NCI-H446 treated with DMSO at 0.1 percent for 48 hours (cell line): ENCODE data around the gene SPATA25.
A peak's percentile ranks its signal among the peaks of the same experiment; 100 is the strongest.
"Not testable (repeated sequence)": the region's sequence is repeated elsewhere in the genome, so short reads cannot be mapped to it uniquely, and the experiment has no call there.

ENCODE experiments used
- DNase-seq: peaks from one replicate; lab custom pipeline; 2025; lab: John Stamatoyannopoulos, UW

The SPATA25 gene

GRCh38 chr20:45887346-45887715 is at the start of gene SPATA25:
SPATA25 (minus strand) TSS chr20:45887622; CDS start chr20:45887590, 32 bp downstream.
- DNase-seq: no peak

GRCh38 chr20:45935416-45936046 is 48.1 kb upstream of the SPATA25 start:
- no peak for DNase-seq

GRCh38 chr20:45934586-45935415 is 47.4 kb upstream of the SPATA25 start, which contains the start of gene PCIF1:
PCIF1 (plus strand) TSS chr20:45934683; CDS start chr20:45939000, 4,317 bp downstream.
- DNase-seq: peak; percentile 91

GRCh38 chr20:45934046-45934585 is 46.7 kb upstream of the SPATA25 start:
- DNase-seq: peak; percentile 61

- peak; percentile 67 for DNase-seq
Observed at GRCh38 chr20:45933266-45934045, 46.0 kb upstream of the SPATA25 start.

GRCh38 chr20:45931680-45932079 is 44.3 kb upstream of the SPATA25 start:
- not testable (repeated sequence) for DNase-seq

- no peak for DNase-seq
Observed at GRCh38 chr20:45927071-45927878, 39.9 kb upstream of the SPATA25 start.

DNA sequence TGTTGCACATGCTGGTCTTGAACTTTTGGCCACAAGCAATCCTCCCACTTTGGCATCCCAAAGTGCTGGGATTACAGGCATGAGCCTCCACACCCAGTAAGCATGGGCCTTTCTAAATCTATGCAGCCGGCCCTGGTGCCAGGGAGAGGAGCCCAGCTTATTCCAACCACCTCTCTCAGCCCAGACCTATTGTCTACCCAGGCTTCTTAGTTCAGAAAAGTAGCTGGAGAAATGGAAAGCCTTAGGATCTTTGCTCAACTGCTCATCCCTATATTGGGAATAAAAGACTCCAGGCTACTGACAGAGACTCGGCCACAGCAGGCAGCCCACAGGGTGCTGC is 39.3 kb upstream of the SPATA25 start:
- no peak for DNase-seq

DNA sequence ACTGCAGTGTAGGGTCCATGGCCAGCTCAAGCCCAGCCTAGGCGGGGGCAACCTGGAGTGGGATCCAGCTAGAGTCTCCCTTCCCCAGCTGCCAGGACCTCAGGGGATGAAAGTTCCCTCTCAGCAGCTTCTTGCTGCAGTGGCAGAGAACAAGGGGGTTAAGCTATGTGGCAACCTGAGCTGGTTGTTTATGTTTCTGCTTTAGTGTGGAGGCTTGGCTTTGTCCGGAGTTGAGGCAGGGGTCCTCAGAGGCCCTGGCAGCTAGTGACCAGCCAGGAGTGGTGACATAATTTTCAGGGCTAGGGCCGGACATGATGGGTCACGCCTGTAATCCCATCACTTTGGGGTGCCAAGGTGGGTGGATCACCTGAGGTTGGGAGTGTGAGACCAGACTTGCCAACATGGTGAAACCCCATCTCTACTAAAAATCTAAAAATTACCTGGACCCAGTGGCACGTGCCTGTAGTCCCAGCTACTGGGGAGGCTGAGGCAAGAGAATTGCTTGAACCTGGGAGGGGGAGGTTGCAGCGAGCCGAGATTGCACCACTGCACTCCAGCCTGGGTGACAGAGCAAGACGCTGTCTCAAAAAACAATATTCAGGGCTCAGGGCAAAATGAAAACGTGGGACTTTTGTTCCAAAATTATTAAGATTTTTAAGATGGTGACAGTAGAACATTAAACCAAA is 38.5 kb upstream of the SPATA25 start:
- DNase-seq: no peak

- DNase-seq: no peak
Observed at GRCh38 chr20:45924391-45925261, 37.2 kb upstream of the SPATA25 start.

GRCh38 chr20:45921337-45922189 is 34.1 kb upstream of the SPATA25 start:
- DNase-seq: no peak

DNA sequence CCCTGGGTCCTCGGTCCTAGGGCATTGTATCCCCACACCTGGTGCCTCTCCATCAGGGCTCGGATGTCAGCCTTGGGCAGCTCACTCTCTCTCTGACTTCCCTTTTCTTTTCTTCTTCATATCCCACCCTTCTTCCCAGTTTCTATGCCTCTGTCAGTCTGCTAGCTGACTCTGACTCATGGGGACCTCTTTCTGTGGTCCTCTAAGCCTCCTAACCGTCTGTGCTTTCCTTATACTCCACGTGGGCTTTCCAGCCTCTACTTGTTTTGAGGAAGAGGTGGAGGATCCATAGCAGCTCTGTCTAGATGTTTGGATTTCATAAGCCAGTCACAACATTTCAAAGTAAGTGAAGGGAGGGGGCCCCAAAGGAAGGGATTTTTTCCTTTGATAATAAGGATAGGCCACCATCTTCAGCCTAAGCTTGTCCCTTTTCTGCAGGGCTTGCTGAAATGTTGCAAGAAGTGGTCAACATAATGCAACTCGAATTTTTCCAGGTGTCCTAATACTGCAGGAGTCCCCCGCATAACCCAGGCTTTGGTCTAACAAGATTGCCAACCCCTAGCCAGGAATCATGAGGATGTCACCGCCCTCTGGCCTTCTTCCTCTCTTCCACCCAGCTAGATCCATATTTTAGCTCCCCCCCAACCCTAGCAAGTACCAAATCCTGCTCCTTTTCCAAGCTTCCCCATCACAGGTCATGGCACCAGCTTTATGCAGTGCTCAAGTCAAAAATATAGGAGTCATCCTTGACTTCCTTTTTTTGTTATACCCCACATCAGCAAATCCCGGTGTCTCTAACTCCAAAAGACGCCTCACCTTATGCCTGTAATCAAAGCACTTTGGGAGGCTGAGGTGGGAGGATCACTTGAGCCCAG is 33.3 kb upstream of the SPATA25 start:
- no peak for DNase-seq

DNA sequence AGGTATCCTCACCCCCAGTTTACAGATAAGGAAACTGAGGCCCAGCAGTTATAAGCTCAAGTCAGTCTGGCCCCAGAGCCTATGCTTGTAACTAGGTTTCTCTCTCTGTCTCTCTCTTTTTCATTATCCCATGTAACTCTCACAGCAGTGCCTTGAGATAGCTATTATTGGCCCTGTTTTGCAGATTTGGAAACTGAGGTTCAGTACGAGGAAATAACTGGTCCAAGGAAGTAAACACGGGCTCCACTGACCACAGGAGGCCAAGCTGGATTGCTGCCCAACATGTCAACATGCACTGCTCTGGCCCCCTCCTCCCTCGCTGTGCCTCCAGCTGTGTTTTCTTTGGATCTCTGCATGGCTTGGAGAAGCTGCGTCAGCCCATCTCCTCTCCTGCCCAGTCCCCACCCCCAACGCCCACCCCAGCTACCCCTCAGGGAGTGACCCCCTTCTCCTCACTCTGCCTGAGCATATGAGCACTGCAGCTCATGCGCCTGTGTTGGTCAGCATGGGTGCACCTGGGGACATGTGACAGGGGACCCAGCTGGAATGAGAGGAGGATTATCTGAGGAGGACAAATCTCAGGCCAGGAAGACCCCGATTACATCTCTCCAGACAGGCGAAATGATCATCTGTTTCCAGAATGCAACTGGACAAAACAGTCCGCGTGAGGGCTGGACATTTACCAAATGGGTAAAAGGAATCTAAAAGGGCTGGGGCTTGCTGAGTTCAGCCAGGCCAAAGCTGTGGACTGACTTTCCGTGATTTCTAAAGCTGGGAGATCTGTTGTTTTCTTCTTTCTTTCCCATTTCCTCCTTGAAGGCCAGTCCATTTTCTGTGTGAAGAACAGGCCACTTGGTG is 32.3 kb upstream of the SPATA25 start:
- DNase-seq: no peak

GRCh38 chr20:45918779-45919537 is 31.5 kb upstream of the SPATA25 start:
- no peak for DNase-seq

DNA sequence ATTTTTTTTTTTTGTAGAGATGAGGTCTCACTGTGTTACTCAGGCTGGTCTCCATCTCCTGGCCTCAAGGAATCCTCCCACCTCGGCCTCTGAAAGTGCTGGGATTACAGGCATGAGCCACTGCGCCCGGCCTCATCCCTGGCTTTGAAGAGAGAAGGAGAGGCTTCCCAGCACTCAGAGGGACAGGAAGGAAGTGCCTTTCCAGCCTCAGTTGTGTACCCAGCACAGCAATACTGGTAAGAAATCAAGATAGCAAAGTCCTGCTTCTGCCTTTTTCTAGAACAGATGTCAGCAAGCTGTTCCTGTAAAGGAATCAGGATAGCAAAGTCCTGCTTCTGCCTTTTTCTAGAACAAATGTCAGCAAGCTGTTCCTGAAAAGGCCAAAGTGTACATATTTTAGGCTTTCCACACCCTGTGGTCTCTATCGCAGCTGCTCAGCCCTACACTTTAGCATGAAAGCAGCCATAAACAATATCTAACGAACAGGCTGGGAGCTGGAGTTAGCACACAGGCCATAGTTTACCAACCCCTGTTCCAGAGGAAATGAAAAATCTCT is 30.8 kb upstream of the SPATA25 start:
- no peak for DNase-seq

DNA sequence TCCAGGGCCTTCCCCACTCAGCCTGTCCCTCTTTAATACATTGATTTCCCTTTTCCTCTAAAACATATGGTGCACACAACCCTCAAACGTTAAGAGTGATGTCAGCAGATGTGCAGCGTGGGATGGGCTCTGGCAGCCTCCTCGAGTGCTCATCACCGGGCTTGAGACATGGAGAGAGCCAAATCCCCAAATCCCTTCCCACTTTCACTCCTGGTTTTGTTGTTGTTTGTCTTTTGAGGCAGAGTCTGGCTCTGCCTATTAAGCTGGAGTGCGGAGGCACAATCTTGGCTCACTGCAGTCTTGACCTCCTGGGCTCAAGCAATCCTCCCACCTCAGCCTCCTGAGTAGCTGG is 30.3 kb upstream of the SPATA25 start:
- no peak for DNase-seq
